Stimulated activated CD4-positive, alpha-beta T cell treated with anti-CD3 and anti-CD28 coated beads, Interleukin-12 subunit alpha, Interleukin-12 subunit beta, amount 100 ng/mL, for 4 hours (primary cell): ENCODE measurements around the gene SCN2A.
"Not testable (repeated sequence)": the region's sequence is repeated elsewhere in the genome, so short reads cannot be mapped to it uniquely, and the experiment has no call there.

Experiments used
- DNase-seq: peaks from one replicate; pipeline ENCODE4 v3.0.0-alpha.2; 2020

Gene SCN2A

DNA sequence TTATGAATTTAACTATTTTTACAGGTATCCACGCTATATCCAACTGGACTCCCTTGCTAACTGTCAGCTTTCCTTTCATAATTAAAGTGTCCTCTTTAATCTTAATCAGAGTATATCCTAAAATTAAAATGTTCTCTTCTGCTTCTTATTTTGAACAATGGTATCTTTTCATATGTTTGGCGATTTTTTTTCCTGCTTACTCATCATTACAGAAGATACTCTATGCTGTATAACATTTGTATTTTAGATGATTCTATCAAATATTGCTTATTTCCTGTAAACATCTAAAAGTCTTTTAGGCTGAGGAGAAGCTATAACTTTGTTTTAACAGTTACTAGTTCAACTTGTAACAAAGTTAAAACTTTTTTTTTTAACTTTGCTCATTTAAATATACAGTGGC is 17.4 kb downstream of the SCN2A start:
- DNase-seq: no peak

DNA sequence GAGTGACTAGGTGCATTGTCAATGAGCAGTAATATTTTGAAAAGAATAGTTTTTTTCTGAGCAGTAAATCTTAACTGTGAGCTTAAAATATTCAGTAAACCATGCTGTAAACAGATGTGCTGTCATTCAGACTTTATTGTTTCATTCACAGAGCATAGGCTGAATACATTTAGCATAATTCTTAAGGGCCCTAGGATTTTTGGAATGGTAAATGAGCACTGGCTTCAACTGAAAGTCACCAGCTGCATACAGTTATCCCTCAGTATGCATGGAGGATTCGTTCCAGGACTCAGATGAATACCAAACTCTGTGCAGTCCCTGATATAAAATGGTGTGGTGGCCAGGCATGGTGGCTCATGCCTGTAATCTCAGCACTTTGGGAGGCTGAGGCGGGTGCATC is 21.1 kb downstream of the SCN2A start:
- DNase-seq: not testable (repeated sequence)

DNA sequence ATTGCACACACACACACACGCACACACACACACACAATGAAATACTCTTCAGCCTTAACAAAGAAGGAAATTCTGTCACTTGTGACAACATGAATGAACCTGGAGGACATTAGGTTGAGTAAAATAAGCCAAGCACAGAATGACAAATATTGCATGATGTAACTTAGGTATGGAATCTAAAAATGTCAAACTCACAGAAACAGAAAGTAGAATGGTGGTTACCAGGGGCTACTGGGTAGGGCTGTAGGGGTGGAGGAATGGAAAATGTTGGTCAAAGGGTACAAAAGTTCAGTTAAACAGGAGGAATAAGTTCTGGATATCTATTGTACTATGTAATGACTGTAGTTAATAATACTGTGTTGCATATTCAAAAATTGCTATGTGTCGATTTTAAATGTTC is 29.5 kb downstream of the SCN2A start:
- DNase-seq: no peak

DNA sequence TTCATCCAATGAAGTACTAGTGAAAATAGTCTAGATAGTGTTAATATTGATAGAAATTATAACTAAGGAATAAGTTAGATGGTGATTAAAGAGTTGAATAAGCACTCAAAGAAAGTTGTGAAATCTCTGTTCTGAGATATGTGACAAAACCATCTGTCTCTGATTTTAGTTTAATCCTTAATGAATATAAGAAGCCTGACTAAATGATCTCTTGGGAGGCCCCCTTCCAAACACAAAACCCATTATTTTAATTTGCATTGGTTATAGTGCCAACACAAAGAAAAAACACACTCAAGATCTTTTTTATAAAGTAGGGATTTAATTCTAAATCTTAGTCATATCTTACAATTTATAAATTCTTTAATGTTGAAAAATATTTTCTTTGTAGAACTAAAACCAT is 34.0 kb downstream of the SCN2A start:
- no peak for DNase-seq

DNA sequence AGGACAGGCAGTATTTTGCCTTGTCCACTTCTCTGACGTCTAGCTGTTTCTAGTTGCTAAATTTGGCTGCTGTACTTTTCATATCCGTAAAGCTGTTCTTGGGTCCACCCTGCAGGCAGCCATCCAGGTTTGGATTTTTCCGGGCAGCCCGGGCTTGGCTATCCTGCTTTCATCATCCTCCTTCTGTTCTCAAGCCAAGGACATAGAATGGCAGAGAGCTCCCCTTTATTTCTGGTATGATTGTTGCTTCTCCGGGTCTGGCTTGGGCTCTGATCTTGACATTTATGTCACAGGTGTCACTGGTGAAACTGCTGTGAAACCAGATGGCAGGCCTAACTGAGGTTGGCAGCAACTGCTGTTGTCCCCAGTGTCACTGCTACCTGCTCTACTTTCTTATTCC is 35.5 kb downstream of the SCN2A start:
- DNase-seq: no peak

DNA sequence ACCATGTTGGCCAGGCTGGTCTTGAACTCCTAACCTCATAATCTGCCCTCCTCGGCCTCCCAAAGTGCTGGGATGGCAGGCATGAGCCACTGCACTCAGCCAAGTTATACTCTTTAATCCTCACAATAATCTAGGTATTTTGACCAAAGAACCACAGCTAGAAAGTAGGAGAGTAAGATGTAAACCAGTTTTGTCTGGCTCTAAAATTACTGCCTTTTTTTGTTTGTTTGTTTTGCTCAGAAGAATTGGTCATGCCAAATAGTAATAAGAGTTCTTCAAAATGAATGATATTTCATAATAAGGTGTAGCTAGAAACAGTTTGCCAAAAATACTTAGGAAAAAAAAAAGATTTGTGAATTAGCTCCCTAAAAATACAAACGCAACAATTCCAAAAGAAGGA is 36.7 kb downstream of the SCN2A start:
- no peak for DNase-seq

DNA sequence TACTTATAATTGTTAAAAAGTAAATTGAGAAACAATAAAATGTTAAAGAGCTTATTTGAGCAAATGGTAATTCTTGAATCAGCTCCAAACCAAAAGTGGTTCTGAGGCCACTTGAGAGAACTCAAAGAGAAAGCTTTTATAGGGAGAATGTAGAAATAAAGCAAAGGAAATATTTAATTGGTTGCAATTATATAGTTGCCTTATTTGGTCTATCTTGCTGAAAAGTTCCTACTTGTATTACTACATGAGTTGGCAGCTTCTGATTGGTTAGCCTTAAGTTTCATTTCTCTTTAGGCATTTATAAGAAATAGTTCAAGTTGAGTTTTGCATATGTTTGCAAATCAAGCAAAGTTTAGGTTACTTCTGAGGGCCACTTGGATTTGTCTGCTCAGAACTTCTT is 38.1 kb downstream of the SCN2A start:
- DNase-seq: no peak

DNA sequence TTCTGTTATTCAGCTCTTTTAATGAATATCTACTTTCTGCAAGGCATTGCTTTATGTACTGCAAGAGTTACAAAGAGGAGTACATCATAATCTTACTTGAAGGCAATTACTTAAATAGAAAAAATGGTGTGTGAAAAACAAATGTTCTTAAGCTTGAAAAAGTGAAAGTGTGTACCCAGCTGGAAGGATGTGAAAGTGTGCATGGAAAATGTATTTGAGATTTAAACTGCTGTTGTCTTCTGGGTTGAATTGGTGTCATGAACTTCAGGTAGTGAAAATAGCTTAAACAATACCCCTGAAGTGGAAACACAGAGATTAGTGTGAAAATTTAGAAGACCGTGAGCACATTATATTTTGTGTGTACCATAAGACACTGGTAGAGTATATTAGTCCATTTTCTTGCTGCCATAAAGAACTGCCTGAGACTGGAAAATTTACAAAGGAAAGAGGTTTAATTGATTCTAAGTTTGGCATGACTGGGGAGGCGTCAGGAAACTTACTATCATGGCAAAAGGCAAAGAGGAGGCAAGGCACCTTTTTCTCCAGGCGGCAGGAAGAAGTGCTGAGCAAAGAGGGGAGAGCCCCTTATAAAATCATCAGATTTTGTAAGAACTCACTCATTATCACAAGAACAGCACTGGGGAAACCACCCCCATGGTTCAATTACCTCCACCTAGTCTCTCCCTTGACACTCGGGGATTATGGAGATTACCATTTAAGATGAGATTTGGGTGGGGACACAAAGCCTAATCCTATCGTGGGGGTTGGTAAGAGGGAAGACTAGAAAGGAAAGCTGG is 38.8 kb downstream of the SCN2A start:
- DNase-seq: no peak

DNA sequence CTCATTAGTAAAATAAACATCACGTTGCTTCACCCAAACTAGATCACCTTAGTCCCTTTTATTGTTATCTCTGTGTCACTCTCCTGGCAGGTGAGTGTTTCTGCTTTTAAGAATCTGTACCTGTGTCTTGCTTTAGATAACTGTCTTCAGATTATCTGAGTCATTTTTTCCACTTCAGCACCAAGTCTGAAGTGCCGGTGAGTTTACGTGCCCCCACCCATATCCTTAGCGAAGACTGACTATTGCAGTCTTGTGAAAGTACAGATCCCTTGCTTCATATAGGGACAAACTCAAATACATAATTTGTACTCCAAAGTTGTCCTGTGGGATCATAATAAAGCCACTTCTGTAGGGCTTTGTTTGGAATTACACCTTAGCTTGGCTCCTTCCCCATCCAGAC is 41.1 kb downstream of the SCN2A start:
- DNase-seq: no peak

DNA sequence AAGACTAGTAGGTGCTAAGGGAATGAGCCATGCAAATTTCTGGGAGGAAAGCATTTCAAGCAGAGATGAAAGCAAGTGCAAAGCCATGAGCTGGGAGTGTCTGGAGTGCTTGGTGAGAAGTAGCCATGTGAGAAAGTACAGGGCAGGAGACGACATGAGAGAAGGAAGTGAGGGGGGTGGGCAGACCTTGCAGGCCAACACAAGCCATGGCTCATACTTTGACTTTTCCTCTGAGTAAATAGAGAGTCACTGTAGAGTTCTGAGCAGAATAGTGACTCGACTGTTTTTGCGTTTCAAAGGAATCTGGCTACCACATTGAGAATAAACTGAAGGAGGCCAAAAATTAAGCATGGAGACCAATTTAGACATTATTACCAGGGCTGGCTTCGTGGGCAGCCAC is 42.2 kb downstream of the SCN2A start:
- DNase-seq: no peak

DNA sequence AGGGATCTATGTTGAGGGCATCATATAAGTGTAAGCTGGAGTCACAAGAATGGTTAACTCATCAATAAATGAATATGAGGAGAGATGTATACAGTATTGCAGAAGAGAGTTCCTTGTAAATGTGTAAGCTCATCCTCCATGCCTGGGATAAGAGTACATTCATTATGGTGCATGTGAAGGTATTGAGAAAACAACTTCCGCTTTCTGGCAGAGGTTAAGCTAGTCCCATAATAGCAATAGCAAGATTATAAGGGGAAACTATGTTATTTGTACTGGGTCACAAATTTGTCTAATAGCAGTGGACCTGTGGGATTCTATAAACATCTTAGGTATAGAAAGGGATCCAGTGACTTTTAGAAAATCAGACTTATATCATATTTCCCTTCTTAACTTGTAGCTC is 44.1 kb downstream of the SCN2A start:
- no peak for DNase-seq

DNA sequence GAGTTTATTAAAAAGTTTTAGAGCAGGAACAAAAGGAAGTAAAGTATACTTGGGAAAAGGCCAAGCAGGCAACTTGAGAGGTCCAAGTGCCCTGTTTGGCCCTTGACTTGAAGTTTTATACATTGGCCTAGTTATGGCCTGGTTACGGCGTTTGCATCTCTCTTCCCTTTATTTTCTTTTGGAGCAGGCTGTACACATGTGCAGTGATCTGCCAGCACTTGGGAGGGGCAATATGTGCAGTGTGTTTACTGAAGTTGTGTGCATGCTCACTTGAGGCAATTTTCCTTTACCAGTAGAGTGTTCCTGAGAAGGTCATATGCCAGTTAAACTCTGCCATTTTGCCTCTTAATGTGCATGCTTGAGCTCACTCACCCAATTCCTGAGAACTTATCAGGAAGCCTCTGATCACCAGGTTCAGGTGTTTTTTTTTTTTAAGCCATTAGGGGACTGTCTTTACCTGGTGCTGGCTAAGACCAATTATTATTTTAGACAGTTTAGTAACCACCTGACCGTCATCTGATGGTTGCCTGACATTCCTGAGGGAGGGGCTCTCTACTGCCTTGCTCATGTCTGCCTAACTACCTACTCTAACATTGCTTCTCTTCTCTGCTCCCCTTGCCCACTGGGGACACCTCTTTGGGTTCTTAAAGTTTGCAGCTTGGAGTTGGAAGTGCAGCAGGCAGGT is 48.0 kb downstream of the SCN2A start:
- DNase-seq: no peak

DNA sequence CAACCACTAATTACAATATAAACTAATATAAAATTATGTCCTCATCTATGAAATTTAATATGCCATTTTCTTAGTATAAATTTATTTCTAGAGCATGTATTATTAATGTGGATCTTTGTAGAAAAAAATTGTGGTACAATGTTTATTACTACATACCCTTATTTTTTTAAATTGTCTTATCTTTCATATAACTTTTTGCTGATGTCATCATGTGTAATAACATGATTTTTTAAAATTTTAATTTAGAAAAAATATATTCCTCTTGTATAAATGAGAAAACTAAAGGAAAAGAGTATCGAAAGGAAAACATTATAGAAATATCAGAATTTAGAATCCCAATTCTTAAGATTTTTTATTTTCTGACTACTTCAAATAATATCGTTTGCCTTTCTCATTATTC is 49.9 kb downstream of the SCN2A start:
- no peak for DNase-seq

DNA sequence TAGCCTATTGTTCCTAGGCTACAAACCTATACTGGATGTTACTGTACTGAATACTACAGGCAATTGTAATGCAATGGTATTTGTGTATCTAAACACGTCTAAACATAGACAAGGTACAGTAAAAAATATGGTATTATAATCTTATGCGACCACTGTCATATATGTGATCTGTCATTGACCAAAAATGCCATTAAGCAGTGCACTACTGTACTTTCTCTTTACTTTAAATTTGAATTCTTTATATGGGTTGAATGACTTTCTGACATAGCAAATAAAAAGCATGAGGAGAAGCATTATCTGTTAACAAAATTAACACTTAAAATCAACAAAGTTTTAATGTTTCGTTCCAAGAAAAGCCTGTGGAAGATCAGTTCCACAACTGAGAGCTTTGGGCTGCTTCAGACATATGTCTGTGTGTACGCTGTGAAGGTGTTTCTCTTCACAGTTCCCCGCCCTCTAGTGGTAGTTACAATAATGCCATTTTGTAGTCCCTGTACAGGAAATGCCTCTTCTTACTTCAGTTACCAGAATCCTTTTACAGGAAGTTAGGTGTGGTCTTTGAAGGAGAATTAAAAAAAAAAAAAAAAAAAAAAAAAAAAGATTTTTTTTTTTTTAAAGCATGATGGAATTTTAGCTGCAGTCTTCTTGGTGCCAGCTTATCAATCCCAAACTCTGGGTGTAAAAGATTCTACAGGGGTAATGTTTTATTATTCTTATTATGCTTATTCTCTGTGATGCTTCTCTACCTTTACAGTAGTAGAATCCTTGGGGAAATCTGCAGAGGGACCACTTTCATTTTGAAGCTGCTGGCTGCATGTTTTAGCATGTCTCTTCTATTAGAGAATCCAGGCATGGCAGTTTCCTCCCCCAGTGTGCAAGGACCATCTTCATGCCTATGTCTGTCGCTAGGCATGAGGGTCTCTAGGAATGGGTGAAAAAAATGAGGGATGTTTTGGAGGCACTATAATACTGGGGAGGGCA is 54.5 kb downstream of the SCN2A start:
- DNase-seq: no peak

DNA sequence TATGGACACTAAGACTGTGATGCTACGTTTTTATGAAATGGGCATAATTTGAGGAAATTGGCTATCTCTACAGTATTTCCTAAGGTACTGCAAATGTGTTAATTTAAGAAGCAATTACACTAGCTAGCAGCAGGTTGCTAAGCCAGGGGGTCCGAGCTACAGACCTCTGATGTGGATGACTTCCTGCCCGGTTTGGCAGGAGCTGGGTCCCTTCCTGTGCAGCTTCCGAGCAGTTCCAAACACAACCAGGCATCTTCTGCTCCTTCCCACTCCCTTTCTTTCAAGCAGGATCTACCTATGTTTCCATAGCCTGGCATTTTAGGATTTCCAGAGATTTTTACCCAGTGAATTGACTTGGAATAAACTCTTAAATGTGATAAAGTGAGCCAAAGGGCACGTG is 55.7 kb downstream of the SCN2A start:
- no peak for DNase-seq

DNA sequence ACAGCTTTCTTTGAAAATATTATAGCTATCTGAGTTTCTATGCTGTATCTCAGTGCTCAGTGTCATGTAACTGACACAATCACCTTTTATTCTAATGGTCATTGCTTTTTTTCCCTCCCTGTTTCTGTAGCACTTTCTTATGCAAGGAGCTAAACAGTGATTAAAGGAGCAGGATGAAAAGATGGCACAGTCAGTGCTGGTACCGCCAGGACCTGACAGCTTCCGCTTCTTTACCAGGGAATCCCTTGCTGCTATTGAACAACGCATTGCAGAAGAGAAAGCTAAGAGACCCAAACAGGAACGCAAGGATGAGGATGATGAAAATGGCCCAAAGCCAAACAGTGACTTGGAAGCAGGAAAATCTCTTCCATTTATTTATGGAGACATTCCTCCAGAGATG is 56.4 kb downstream of the SCN2A start:
- no peak for DNase-seq

DNA sequence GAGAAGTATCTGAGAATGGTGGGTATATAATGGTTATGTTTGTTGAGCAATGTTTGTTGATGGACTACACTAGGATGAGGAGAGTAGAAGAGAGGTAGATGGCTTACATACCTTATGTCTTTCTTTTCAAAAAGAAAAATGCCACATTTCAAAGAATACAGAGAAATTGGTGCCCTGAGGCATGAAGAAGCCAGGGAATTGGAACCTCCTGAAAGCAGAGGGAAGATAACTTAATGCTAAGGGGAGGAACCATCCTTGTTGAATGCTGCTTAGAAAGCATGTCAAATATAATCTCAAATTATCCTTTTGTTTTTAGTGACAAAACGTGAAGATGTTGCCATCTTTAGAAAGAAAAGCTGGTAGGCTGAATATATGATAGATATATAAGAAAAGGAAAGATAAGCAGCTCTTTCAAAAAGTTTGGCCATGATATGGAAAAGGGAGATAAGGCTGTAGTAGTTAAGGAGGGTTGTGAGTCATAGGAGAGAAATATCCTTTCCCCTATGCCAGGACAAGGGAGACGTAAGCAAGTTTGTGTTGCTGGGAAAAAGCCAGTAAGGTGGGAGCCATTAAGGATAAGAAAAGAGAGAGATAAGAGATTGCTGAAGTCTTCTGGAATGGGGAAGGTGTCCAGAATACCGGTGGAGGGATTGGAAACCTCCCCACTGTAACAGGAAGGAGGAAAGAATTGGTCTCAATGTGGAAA is 66.3 kb downstream of the SCN2A start:
- no peak for DNase-seq

DNA sequence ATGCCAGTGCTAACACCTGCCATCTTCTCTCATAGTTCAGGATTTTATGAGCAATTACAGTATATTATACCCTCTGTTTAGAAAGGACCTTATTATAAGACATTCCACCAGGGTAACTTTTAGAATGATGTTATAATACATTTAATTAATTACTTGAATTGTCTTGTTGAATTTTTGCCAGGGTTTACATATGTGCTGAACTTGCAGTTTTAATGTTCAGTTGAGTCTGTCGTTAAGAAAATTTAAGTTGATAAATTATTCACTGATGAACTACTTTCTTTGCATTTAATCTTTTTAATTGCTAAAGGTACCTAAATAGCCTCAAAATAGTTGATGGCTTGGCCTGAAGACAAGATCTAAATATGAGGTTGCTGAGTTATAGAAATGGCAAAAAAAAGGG is 68.1 kb downstream of the SCN2A start:
- DNase-seq: no peak

DNA sequence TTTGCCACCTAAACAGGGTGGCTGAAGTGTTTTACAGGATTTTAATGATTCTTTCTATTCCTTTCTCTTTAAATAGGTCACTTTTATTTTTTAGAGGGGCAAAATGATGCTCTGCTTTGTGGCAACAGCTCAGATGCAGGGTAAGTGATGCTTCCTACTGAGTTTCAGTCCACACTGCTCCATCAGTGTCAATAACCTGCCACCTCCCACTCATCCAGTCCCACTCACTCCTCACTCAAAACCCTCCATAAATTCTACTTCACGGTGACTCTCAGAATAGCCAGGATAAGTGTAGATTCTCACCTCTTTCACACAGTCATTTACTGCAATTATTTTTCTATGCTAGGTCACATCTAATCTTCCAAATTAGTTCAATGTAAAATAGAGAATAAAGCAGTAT is 72.7 kb downstream of the SCN2A start:
- DNase-seq: no peak

DNA sequence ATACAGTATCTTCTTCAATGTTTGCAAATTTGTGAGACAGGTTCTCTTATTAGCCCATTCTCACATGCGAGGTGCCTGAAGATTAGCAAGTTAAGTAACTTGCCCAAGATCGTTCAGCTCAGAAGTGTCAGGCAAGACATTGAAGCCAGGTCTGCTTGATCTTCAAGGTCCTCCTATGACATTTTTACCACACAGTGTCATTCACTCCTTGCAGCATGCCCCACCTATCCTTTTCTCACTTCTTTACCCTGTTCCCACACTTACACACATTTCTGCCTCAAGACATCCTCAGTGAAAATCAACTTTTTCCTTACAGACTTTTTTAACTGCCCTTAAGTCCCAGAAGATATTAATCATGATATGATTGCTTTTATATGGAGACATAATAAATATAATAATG is 73.8 kb downstream of the SCN2A start:
- no peak for DNase-seq

DNA sequence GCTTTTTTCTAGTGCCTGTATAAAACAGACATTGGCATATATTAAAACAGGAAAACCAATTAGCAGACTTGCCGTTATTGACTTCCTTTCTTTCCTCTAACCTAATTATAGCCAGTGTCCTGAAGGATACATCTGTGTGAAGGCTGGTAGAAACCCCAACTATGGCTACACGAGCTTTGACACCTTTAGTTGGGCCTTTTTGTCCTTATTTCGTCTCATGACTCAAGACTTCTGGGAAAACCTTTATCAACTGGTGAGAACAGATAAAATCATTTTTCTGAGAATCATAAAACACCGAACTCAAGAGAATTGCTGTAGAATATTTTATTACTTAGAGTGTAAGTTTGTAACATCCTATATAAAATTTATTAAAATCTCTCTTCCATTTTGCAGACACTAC is 74.3 kb downstream of the SCN2A start:
- DNase-seq: no peak

DNA sequence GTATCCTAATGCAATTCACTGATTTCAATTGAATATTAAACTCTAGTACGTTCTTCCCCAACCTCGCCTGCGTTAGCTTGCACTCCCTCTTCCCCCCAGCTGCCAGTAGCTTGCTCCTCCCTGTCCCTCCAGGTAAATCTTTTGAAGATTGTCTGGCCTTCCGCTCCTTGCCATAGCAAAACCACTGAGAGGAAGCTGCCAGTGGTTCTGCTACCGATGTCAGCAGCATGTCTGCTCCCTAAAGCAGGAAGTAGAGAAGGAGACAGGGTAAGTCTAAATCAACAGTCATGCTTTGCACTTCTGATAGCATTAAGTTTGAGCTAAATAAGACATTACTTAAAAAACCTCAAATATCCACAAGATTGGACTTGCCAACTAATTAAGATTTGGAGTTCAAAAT is 89.1 kb downstream of the SCN2A start:
- DNase-seq: no peak

DNA sequence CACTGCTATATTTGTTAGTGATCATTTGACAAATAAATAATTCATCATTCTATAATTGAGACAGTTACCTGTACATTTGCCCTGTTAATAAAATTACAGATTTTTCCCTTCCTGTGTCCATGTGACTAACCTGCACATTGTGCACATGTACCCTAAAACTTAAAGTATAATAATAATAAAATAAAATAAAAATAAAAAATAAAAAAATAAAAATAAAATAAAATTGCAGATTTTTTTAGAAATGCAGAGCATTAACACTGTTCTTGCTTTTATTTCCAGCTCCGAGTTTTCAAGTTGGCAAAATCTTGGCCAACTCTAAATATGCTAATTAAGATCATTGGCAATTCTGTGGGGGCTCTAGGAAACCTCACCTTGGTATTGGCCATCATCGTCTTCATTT is 105.1 kb downstream of the SCN2A start:
- not testable (repeated sequence) for DNase-seq
